ENCODE data around the gene SCAF1. TPM values are rescaled to one million over a fixed set of nuclear protein-coding genes. Genes with fewer than 3 reads are reported as not detected.

Gene SCAF1
- total and polyA plus RNA-seq, 9 of the 15 experiments (the other 6 are each of a cell fraction or from before 2014, with no cell fraction given) = 0.20 to 79.0 (median 4.9) TPM

DNA sequence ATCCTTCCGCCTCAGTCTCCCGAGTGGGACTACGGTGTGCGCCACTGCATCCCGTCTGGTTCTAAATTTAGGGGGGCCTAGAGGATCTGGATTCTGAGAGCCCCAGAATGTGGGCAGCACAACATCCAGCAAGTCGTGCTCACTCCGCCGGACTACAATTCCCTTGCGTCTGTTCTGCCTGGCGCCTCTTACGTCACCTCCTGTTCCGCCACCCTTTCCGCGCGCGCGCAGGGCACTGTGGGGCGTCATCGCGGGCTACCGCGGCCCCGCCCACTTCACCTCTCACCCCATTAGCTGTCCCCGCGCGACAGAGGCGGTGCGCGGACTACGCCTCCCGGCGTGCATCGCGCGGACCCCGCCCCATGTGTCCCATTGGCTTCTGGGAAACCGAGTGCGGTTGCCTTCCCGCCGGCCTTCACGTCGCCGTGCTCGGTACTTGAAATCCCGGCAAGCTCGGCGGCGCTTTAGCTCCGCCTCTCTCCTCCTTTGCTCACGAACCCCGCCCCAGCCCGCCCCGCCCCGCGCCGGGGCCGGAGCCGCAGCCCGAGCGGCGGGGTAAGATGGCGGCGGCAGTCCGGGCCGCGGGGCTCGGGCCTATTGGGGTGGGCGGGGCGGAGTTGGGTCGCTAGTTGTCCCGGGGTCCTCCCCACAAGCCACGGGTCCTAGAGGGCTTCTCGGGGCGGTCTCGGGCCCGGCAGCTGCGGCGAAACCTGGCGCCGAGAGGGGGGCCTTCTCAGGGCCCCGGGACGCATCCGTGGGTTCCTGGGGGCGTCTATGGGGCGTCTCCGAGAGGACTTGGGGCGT lies at the start of gene SCAF1 (continued):
- TF ChIP-seq, protein P1, sequence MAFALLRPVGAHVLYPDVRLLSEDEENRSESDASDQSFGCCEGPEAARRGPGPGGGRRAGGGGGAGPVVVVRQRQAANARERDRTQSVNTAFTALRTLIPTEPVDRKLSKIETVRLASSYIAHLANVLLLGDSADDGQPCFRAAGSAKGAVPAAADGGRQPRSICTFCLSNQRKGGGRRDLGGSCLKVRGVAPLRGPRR (CRISPR knock-in tag; IDR thresholded peaks at IDR 0.05) = no peak
- TF ChIP-seq MBD2 (IDR thresholded peaks at IDR 0.05; ENCODE audit: borderline replicate concordance, low read depth) = peak; percentile 96
- peak; percentile 68 for TF ChIP-seq HNRNPLL (IDR thresholded peaks at IDR 0.05; ENCODE audit: low read depth, low read length, poor library complexity, severe bottlenecking)
- no peak for TF ChIP-seq CBFA2T3 (IDR thresholded peaks at IDR 0.05)
- TF ChIP-seq HSF4 (CRISPR knock-in tag; IDR thresholded peaks at IDR 0.05; ENCODE audit: borderline replicate concordance) = no peak
- TF ChIP-seq ZNF224 (CRISPR knock-in tag; IDR thresholded peaks at IDR 0.05) = no peak
- TF ChIP-seq PYGO2 (tag; IDR thresholded peaks at IDR 0.05) = no peak
- TF ChIP-seq, protein P2, sequence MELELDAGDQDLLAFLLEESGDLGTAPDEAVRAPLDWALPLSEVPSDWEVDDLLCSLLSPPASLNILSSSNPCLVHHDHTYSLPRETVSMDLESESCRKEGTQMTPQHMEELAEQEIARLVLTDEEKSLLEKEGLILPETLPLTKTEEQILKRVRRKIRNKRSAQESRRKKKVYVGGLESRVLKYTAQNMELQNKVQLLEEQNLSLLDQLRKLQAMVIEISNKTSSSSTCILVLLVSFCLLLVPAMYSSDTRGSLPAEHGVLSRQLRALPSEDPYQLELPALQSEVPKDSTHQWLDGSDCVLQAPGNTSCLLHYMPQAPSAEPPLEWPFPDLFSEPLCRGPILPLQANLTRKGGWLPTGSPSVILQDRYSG (tag; conservative IDR thresholded peaks at IDR 0.05; ENCODE audit: low read depth) = no peak
- TF ChIP-seq, protein P3, sequence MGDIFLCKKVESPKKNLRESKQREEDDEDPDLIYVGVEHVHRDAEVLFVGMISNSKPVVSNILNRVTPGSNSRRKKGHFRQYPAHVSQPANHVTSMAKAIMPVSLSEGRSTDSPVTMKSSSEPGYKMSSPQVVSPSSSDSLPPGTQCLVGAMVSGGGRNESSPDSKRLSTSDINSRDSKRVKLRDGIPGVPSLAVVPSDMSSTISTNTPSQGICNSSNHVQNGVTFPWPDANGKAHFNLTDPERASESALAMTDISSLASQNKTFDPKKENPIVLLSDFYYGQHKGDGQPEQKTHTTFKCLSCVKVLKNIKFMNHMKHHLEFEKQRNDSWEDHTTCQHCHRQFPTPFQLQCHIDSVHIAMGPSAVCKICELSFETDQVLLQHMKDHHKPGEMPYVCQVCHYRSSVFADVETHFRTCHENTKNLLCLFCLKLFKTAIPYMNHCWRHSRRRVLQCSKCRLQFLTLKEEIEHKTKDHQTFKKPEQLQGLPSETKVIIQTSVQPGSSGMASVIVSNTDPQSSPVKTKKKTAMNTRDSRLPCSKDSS (IDR thresholded peaks at IDR 0.05; ENCODE audit: low read depth, partially characterized antibody) = no peak
- TF ChIP-seq HDAC2 (IDR thresholded peaks at IDR 0.05) = no peak
- no peak for TF ChIP-seq ZNF316 (IDR thresholded peaks at IDR 0.05)
- TF ChIP-seq, protein P4, sequence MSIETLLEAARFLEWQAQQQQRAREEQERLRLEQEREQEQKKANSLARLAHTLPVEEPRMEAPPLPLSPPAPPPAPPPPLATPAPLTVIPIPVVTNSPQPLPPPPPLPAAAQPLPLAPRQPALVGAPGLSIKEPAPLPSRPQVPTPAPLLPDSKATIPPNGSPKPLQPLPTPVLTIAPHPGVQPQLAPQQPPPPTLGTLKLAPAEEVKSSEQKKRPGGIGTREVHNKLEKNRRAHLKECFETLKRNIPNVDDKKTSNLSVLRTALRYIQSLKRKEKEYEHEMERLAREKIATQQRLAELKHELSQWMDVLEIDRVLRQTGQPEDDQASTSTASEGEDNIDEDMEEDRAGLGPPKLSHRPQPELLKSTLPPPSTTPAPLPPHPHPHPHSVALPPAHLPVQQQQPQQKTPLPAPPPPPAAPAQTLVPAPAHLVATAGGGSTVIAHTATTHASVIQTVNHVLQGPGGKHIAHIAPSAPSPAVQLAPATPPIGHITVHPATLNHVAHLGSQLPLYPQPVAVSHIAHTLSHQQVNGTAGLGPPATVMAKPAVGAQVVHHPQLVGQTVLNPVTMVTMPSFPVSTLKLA (conservative IDR thresholded peaks at IDR 0.05) = peak; percentile 78 to 88
- TF ChIP-seq SMARCE1 (IDR thresholded peaks at IDR 0.05) = no peak
- TF ChIP-seq YY1 (IDR thresholded peaks at IDR 0.05; ENCODE audit: borderline replicate concordance in 1 of 3, control insufficient read depth in 1 of 3, extremely low read depth in 1 of 3, insufficient read depth in 3 of 3, insufficient read length in 1 of 3, insufficient replicate concordance in 2 of 3, low read depth in 1 of 3, low read length in 2 of 3) = peak; percentile 49 to 93 (median 90)
- TF ChIP-seq GATAD2A (IDR thresholded peaks at IDR 0.05) = no peak
- TF ChIP-seq L3MBTL2 (IDR thresholded peaks at IDR 0.05) = peak; percentile 65; the same call in 1 of the 2 replicates
- no peak for TF ChIP-seq MAFF (IDR thresholded peaks at IDR 0.05; ENCODE audit: low read length)
- TF ChIP-seq TEAD4 (IDR thresholded peaks at IDR 0.05; ENCODE audit: low read length) = no peak; the same call in 1 of the 2 replicates
- no peak for TF ChIP-seq TEAD4 (CRISPR knock-in tag; IDR thresholded peaks at IDR 0.05; ENCODE audit: borderline replicate concordance)
- TF ChIP-seq, protein P5, sequence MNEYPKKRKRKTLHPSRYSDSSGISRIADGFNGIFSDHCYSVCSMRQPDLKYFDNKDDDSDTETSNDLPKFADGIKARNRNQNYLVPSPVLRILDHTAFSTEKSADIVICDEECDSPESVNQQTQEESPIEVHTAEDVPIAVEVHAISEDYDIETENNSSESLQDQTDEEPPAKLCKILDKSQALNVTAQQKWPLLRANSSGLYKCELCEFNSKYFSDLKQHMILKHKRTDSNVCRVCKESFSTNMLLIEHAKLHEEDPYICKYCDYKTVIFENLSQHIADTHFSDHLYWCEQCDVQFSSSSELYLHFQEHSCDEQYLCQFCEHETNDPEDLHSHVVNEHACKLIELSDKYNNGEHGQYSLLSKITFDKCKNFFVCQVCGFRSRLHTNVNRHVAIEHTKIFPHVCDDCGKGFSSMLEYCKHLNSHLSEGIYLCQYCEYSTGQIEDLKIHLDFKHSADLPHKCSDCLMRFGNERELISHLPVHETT (CRISPR knock-in tag; conservative IDR thresholded peaks at IDR 0.05 in 1 of 2, IDR thresholded peaks at IDR 0.05 in 1 of 2) = peak in 1 of 2 experiments; percentile 97; a peak in 2 of 4 replicates
- no peak for TF ChIP-seq MCM3 (IDR thresholded peaks at IDR 0.05)
- no peak for TF ChIP-seq ZKSCAN3 (CRISPR knock-in tag; IDR thresholded peaks at IDR 0.05)
- TF ChIP-seq BCL6 (CRISPR knock-in tag; IDR thresholded peaks at IDR 0.05) = no peak

Data from K562 (cell line).